HG02588 (cell line): ENCODE data around the gene SIRPA.
"Not testable (repeated sequence)": the region's sequence is repeated elsewhere in the genome, so short reads cannot be mapped to it uniquely, and the experiment has no call there.

Experiments
- ATAC-seq: cut with Tn5 transposase; IDR thresholded peaks from one replicate; pipeline ENCODE4 v1.9.1; 2021; ENCODE audit warnings: mild to moderate bottlenecking, moderate library complexity; ENCODE audit not compliant: unreplicated experiment

The SIRPA gene

GRCh38 chr20:1905693-1906092 is 10.5 kb downstream of the SIRPA start:
- ATAC-seq = no peak

DNA sequence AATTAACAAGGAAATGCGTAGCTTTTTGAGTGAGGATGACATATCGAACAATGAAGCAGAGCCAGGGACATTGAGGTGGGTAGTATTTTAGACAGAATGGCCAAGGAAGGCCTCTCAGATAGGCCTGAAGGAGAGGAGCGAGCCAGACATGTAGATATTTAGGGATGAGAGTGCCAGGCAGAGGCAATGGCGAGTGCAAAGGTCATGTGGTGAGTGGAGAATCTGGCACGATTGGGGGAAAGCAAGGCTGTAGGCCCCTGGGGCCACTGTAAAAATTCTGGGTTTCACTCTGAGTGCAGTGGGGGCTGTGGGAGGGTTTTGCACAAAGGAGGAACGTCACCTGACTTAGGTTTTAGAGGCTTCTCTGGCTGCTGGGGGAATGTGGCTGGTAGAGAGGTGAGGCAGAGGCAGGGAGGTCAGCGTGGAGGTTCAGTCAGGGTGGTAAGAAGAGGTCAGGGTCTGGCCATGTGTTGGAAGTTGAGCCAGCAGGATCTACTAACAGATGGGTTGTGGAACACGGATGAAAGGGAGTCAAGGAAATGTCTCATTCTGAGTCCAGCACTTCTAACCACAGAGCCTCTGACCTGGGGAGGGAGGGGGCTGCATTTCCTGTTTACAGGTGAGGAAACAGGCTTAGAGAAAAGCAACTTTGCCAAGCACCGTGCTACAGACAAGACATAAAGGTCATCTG is 11.3 kb downstream of the SIRPA start:
- ATAC-seq = no peak

DNA sequence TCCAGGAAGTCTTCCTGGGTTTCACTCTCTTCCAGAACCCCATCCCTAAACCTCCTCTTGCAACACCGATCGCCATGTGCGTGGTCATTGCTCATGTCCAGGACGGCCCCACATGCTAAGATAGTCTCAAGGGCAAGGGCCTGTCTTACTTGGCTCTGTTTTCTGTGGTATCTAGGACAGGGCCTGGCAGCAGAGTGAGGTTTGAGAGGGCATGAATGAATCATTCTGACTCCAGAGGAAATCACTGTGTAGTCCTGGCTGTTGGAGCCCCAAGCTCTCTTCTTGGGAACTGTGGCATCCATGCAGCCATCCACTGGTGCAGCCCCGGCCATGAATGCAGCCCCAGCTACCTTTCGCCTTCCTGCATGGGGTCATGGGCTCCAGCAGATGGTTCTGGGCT is 12.4 kb downstream of the SIRPA start:
- ATAC-seq = no peak

GRCh38 chr20:1908191-1908590 is 13.0 kb downstream of the SIRPA start:
- no peak for ATAC-seq

DNA sequence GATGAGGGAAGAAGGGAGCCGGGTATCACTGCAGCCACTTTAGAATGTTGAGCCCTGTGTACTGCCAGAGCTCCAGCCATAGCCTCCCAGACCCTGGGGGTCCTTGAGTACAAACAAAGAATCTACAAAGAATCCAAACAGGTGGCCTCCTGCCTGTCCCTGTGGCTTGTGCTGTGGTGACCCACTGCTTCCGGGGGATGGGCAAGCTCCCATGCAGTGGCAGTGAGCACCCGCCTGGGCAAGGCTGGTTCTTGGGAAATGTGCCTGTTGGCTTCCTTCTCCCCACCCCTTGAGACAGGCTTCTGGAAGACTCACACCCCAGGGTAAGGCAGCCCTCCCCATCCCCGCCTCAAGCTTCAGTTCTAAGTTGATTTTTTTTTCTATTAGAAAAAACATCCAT is 13.9 kb downstream of the SIRPA start:
- no peak for ATAC-seq

GRCh38 chr20:1911536-1911935 is 16.3 kb downstream of the SIRPA start:
- no peak for ATAC-seq

DNA sequence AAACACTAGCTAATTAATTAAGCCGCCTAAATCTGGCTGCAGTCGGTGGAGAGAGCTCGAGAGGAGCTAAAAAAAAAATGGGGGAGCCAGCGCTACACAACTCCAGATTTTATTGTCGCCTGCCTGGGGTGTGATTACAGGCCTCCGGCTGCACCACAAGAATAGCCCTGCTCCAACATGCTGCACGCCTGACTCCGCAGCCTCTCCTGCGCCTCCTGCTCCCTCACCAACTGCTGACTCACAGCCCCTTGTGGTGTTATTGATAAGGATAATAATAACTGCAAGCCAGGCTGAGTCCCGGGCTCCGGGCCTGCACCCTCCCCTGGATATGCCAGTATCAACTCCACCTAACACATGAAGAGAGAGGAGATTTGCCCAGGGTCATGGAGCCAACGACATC is 16.8 kb downstream of the SIRPA start:
- ATAC-seq = no peak

- no peak for ATAC-seq
Observed at GRCh38 chr20:1912646-1913045, 17.4 kb downstream of the SIRPA start.

GRCh38 chr20:1915233-1915632 is 20.0 kb downstream of the SIRPA start:
- ATAC-seq = not testable (repeated sequence)

DNA sequence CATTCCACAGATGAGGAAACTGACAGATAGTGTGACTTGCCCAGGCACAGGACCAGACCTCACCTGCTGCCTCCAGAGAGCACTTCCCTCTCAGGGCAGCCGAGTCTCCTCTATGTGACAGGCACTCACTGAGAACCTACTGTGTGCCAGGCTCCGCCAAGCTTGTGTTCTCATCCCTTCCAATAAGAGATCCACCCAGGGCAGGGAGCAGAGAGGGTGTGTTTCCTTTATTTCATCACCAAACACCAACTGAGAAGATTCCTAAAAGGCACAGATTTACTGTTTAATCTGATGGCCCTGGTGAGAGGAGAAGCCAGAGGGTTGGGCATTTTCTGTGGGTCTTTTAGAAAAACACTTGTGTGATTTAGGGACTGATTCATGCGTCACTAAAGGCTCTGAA is 20.5 kb downstream of the SIRPA start:
- ATAC-seq = no peak

DNA sequence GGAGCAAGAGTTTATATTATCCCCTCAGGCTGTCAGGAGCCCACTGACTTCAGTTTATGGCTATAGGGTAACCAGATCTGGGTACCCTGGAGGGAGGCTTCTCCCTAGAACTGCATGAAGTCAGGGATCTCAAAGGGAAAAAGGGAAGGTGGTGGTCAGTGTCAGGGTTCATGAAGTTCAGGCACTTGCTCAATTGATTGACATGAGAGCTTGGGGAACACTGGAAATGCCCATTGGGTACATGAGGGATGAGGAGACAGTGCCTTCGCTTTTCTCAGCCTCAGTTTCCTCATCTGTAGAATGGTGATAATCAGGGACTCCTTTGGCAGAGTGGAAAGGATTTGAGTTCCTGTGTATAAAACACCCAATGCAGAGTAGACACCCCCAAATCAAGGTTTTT is 22.6 kb downstream of the SIRPA start:
- no peak for ATAC-seq

- no peak for ATAC-seq
Observed at GRCh38 chr20:1918491-1919165, 23.4 kb downstream of the SIRPA start.

DNA sequence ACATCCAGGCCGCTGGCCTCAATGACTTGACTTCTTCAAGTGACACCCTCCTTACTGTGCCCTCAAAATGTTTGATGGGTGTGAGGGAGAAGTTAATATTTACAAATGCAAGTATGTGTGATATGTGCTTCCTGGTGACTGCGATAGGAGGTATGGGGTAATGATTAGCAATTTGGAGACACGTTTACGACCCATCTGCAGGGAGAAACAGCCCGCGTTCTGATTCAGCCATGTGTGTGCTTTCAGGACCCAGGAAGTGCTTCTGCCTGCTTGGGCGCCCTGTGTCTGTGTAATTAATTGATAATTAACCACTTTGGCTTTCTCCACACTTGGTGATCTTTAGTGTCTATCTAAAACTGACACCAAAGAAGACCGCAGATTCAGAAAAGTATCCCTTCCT is 25.0 kb downstream of the SIRPA start:
- no peak for ATAC-seq

- no peak for ATAC-seq
Observed at GRCh38 chr20:1920826-1921225, 25.6 kb downstream of the SIRPA start.

DNA sequence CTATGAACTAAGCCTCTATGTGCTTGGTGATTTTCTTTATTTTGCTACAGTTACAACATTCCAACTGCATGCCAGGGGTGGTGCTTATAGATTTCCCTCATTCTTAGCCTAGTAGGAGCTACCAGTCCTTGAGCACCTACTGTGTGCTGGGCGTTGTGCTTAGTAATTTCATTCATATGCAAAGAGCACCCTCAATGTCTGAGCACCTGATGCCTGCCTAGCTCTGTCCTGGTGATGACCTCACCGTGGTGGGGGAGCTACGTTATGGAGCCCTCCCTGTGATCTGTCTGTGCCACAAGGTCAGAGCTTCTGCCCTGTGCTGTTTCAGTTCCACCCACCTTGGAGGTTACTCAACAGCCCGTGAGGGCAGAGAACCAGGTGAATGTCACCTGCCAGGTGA is 26.8 kb downstream of the SIRPA start:
- not testable (repeated sequence) for ATAC-seq

GRCh38 chr20:1922786-1923185 is 27.6 kb downstream of the SIRPA start:
- ATAC-seq = no peak

DNA sequence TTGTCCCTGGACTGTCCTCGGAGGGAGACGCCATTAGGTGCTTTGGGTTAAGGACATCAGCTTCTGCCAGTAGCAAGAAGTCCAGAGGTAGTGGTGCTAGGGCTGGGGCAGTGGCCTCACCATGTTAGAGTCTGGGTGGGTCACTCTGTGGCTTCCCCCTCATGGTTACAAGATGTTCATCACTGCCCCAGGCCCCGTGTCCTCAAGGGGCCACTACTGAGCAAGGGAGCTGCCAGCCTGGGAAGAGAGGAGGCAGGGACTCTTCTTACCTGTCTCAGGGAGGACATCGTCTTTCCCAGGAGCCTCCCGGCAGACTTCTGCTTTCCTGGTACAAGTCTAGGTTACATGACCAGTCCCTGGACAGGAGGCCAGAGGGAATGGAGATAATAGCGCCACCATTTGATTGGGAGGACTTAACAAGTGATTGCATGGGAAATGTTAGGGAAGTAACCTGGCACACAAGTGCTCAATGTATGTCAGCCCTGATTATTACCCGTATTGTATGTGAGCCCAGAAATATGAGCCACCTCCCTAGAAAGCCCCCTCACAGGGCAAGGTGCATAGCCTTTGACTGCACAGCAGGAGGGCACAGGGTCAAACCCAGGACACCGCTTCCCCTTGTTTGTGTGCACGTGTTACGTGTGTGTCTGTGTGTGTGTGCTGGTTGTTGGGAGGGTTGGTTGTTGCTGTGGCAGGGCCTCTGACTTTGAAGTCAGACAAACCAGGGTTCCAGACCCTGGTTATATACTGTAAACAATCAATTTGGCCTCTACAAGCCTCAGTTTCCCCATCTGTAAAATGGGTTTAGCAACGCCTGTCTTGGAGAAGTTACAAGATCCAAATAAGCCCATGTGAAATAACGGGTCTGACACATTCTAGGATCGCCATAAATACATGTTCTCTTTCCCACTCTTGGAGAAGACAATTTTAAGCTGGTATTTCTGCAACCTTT is 30.0 kb downstream of the SIRPA start:
- no peak for ATAC-seq

DNA sequence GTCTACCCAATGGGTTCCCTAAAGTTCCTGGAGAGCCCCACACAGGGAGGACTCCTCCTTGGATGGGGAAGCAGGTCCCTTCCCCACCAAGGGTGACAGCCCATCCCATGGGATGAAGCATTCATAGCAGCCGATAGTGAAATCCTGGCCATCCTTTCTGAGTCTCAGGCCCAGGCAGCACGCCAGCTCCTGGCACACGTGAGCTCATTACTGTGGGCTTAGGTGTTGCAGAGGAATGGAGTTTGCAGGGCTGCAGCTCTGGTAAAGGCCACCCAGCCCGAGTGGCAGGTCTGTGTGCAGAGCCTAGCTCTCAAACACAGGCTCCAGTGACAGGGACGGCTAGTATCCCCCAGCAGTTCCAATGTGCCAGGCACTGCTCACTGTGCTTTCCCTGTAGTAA is 31.0 kb downstream of the SIRPA start:
- no peak for ATAC-seq

GRCh38 chr20:1927217-1927616 is 32.0 kb downstream of the SIRPA start:
- no peak for ATAC-seq

DNA sequence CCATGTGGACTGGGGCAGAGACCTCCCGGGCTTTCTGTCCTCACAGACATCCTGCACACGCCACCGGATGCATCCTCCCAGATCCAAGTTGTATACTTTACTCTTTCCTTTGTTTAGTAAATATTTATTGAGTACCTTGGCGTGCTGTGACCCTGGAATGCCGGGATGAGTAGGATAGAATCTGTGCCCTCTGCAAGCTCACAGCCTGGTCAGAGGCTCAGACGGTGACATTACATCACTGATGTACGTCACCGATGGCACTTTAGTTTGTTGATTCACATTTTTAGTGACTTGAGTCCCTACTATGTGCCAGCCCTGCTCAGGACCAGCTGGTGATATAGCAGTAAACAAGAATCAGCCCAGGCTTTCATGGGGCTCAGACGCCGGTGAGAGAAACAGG is 32.9 kb downstream of the SIRPA start:
- no peak for ATAC-seq

- no peak for ATAC-seq
Observed at GRCh38 chr20:1928782-1929181, 33.6 kb downstream of the SIRPA start.

GRCh38 chr20:1929460-1929859 is 34.3 kb downstream of the SIRPA start:
- ATAC-seq = no peak
